ENCODE measurements around the gene RDX.

RDX gene

DNA sequence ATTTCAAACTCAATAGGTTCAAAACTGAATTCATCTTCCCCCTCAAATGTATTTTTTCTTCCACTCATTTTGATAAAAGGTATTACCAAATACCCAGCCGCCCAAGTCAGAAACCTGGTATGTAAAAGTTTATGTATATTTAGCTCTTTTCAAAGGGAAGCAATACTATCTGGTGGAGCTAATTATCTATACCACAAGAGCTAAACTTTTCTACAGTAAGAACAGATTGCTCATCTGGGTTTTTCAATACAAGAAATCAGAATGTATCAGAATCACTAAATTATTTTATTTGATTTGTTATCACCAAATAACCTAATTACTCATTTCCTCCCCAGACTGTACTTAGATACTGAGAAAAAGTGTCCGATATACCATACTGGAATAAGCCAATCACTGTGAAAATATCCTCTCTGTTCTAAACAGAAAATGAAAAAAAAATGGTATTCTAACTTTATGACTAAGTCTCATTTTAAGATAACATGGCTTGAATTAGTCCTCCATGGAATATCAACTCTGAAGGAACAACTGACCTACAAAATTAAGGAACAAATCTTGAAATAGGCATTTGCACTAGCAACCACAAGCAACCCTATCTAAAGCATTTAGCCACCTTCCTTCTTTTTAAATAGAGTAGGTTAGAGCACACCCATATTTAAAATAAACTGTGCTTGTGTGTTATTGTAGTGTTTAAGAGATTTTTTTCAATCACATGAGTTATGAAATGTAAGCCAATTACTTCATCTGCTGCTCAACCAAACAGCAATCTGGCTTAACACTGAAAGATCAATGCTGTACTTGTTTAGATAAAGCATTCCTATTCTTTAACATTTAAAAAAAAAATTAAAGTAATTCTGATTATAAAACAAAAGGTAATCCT lies 35.0 kb downstream of the RDX start:
- Histone ChIP-seq H3K36me3 (peaks cover 2 to 61% (median 27%) of the 10 kb centered on the region in 3 donors), H3K9me3 (no peaks in the 10 kb centered on the region)
- no peak for DNase-seq

DNA sequence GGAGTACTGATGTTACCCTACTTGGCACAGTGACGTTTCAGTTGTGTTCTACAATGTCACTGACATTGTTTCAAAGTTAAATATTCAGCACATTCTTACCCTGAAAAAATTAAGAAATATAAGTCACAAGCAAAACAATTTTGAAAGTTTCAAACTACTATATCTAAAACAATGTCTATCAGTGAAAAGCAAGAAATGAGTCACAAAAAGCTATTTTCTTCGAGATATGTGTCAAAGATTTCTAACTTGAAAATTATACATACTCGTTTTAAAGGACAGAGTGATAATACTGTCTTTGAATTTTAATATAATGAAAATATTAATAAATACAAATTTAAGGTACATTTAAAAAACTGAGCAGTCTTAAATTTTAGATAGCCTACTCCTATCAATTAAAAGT lies 42.9 kb downstream of the RDX start:
- TF ChIP-seq, protein P1, sequence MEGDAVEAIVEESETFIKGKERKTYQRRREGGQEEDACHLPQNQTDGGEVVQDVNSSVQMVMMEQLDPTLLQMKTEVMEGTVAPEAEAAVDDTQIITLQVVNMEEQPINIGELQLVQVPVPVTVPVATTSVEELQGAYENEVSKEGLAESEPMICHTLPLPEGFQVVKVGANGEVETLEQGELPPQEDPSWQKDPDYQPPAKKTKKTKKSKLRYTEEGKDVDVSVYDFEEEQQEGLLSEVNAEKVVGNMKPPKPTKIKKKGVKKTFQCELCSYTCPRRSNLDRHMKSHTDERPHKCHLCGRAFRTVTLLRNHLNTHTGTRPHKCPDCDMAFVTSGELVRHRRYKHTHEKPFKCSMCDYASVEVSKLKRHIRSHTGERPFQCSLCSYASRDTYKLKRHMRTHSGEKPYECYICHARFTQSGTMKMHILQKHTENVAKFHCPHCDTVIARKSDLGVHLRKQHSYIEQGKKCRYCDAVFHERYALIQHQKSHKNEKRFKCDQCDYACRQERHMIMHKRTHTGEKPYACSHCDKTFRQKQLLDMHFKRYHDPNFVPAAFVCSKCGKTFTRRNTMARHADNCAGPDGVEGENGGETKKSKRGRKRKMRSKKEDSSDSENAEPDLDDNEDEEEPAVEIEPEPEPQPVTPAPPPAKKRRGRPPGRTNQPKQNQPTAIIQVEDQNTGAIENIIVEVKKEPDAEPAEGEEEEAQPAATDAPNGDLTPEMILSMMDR (IDR thresholded peaks at IDR 0.05) = no peak
- no peak for DNase-seq
- H3K27me3 ChIP-seq = no peaks in the 10 kb centered on the region
- intact Hi-C loops (cut with DNase I; ENCODE audit: low total_unique reads) = no loop called here
- peaks cover 36 to 50% (median 37%) of the 10 kb centered on the region in 3 donors for H3K36me3 ChIP-seq
- H3K27ac ChIP-seq = no peak overlapping the region
- H3K4me1 ChIP-seq = peaks cover 0 to 7% (median 0%) of the 10 kb centered on the region in 4 donors
- no peaks in the 10 kb centered on the region for H3K9me3 ChIP-seq
- no peak overlapping the region for H3K4me3 ChIP-seq

More for the DNA sequence above, 35.0 kb downstream of the RDX start:
- TF ChIP-seq, protein P1 (IDR thresholded peaks at IDR 0.05) = no peak
- Histone ChIP-seq H3K27ac (no peak overlapping the region), H3K4me3 (no peak overlapping the region), H3K4me1 (no peaks in the 10 kb centered on the region), H3K27me3 (no peaks in the 10 kb centered on the region)
- intact Hi-C loops (cut with DNase I; ENCODE audit: low total_unique reads) = no loop called here

DNA sequence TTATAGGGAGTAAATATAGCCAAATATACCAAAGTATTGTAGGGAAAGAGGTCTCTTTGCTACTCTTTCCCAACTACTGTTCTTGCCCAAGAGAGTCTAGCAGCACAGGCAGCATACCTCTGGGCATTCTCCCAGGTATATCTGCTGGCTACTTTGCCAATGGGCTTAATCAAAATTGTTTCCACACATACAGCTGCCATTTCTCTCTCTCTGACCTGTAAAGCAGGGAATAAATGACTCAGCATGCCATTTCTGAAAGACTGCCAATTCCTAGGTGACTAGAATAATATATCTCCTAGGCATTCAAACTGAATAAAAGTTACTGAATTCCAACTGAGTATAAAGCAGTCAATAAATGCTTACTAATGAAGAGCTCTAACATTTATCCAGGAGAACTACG lies 44.6 kb downstream of the RDX start:
- TF ChIP-seq, protein P1 (IDR thresholded peaks at IDR 0.05) = no peak
- Histone ChIP-seq H3K27ac (no peak overlapping the region), H3K27me3 (no peaks in the 10 kb centered on the region), H3K36me3 (peaks cover 32 to 50% (median 33%) of the 10 kb centered on the region in 3 donors), H3K4me1 (peaks cover 0 to 7% (median 0%) of the 10 kb centered on the region in 4 donors), H3K9me3 (no peaks in the 10 kb centered on the region), H3K4me3 (no peak overlapping the region)
- intact Hi-C loops (cut with DNase I; ENCODE audit: low total_unique reads) = no loop called here
- DNase-seq = no peak

DNA sequence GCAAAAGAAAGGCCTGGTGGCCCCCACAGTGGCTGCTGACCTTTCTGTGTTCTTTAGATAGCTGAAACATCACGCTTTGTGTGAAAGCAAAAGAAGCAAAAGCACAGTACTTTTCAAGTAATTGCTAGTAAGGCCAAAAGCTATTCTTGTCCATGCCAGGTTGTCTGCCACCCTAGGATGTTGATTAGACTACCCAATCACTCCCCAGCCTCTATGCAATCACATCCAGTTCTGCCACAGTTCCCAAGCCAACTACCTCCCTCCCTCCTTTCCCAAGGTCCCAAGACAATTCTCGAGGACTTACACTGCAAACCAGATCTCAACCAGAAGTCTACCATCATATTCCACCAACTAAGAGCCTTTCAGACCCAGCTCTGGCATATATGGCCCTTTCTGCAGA lies 46.2 kb downstream of the RDX start:
- peaks cover 33 to 46% (median 36%) of the 10 kb centered on the region in 3 donors for H3K36me3 ChIP-seq
- no peak overlapping the region for H3K27ac ChIP-seq

DNA sequence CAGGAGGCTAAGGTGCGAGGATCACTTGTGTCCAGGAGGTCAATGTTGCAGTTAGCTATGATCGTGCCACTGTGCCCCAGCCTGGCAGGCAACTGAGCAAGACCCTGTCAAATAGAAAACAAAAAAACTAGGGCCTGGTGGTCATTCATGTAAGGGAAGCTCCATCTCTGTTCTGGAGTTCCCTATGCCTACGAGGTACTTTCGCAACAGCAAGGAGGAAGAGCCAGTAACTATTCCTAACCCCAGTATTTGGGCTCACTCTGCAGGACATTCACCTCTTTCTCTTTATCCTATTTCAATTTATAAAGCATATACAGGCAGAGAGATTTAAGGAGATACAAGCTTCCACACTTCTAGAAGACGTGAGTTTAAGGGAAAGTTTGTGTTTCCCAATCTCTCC lies 46.6 kb downstream of the RDX start:
- intact Hi-C loops (cut with DNase I; ENCODE audit: low total_unique reads) = no loop called here
- TF ChIP-seq, protein P1 (IDR thresholded peaks at IDR 0.05) = no peak
- DNase-seq = no peak
- no peak overlapping the region for H3K27ac ChIP-seq
- H3K4me3 ChIP-seq = no peak overlapping the region
- H3K27me3 ChIP-seq = no peaks in the 10 kb centered on the region
- H3K36me3 ChIP-seq = peaks cover 33 to 46% (median 34%) of the 10 kb centered on the region in 3 donors
- H3K4me1 ChIP-seq = peaks cover 0 to 7% (median 0%) of the 10 kb centered on the region in 4 donors
- H3K9me3 ChIP-seq = no peaks in the 10 kb centered on the region

More for the DNA sequence above, 46.2 kb downstream of the RDX start:
- TF ChIP-seq, protein P1 (IDR thresholded peaks at IDR 0.05) = no peak
- intact Hi-C loops (cut with DNase I; ENCODE audit: low total_unique reads) = no loop called here
- Histone ChIP-seq H3K4me1 (peaks cover 0 to 7% (median 0%) of the 10 kb centered on the region in 4 donors), H3K4me3 (no peak overlapping the region), H3K27me3 (no peaks in the 10 kb centered on the region), H3K9me3 (no peaks in the 10 kb centered on the region)
- DNase-seq = no peak

Measured in tibial artery (tissue), 4 donors.